Osteoblast (primary cell): ENCODE measurements around the gene CACNA1C. TPM values are rescaled to one million over a fixed set of nuclear protein-coding genes. Genes with fewer than 3 reads are reported as not detected.

Experiments used
- DNase-seq: peaks from one replicate; pipeline ENCODE4 v3.0.0; 2011; ENCODE audit warnings: low spot score, mixed read lengths; ENCODE audit not compliant: insufficient read length; ENCODE audit errors: missing footprints
- H2AFZ ChIP-seq: 2 replicates; pipeline ENCODE4 v1.6.0; 2011; ENCODE audit warnings: mild to moderate bottlenecking, low read length
- H3K27ac ChIP-seq: 2 replicates; pipeline ENCODE4 v1.5.1; 2011; ENCODE audit warnings: mild to moderate bottlenecking, low read depth, low read length, moderate library complexity
- H3K27me3 ChIP-seq: 2 replicates; pipeline ENCODE4 v1.6.0; 2012; ENCODE audit warnings: mild to moderate bottlenecking, control low read depth, inconsistent platforms, low read length, moderate library complexity; ENCODE audit not compliant: insufficient read depth
- H3K36me3 ChIP-seq: 2 replicates; pipeline ENCODE4 v1.5.1; 2011; ENCODE audit warnings: mild to moderate bottlenecking, low read length, control low read depth, moderate library complexity; ENCODE audit not compliant: insufficient read depth
- H3K4me1 ChIP-seq: 2 replicates; pipeline ENCODE4 v1.5.1; 2011; ENCODE audit warnings: mild to moderate bottlenecking, low read length, control low read depth, moderate library complexity; ENCODE audit not compliant: insufficient read depth
- H3K4me2 ChIP-seq: 2 replicates; pipeline ENCODE4 v1.6.0; 2011; ENCODE audit warnings: mild to moderate bottlenecking, low read length; ENCODE audit not compliant: insufficient read depth
- H3K4me3 ChIP-seq: fragments of 200-600 bp; sonication (generic); 3 replicates; pipeline ENCODE4 v1.5.1; 2012; ENCODE audit warnings: mild to moderate bottlenecking, low read length, inconsistent platforms; ENCODE audit not compliant: insufficient read depth
- H3K79me2 ChIP-seq: 2 replicates; pipeline ENCODE4 v1.6.0; 2012; ENCODE audit warnings: mild to moderate bottlenecking, low read length, control low read depth, inconsistent platforms; ENCODE audit not compliant: insufficient read depth
- H3K9me3 ChIP-seq: 2 replicates; pipeline ENCODE4 v1.5.1; 2011; ENCODE audit warnings: low read depth, low read length, control low read depth
- H4K20me1 ChIP-seq: 2 replicates; pipeline ENCODE4 v1.6.0; 2012; ENCODE audit warnings: mild to moderate bottlenecking, low read length, control low read depth; ENCODE audit not compliant: insufficient read depth
- CTCF ChIP-seq: IDR thresholded peaks from 2 replicates; pipeline ENCODE4 v1.5.1; 2011; ENCODE audit warnings: mild to moderate bottlenecking, low read depth, low read length, moderate library complexity; ENCODE audit errors: extremely low read depth
- total RNA-seq: library from RNA; depleted of rRNA; stranded (reverse); fragments of >200 nt; gene quantifications from 2 replicates; pipeline ENCODE4 v1.2.3, GENCODE V29; 2012

Gene CACNA1C
- total RNA-seq, 1 donor: 19.2 TPM

DNA sequence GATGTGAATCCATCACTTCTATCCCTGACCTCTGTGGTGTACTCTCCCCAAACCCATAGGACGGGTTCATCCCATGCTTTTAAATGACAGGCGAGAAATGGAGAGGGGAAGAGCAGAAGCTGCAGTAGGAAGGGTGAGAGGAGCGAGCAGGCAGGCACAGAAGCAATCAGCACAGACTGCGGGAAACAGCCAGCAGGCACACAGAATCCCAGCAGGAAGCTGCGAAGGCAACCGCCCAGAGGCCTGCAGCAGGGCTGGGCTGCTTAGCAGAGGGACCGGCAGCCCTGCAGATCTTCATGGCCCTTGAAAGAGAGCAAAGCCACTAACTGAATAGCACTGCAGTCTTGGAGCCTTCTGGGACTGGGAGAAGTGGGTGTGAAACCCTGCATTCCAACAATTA lies 455.0 kb downstream of the CACNA1C start:
- H3K27ac ChIP-seq: no peak overlapping the region
- DNase-seq: no peak
- no peaks in the 10 kb centered on the region for H3K9me3 ChIP-seq
- no peak overlapping the region for H3K4me3 ChIP-seq
- no peak overlapping the region for H2AFZ ChIP-seq
- H3K36me3 ChIP-seq: peaks cover 4% of the 10 kb centered on the region
- TF ChIP-seq CTCF: no peak
- no peaks in the 10 kb centered on the region for H4K20me1 ChIP-seq
- no peak overlapping the region for H3K4me2 ChIP-seq
- no peaks in the 10 kb centered on the region for H3K27me3 ChIP-seq
- no peaks in the 10 kb centered on the region for H3K4me1 ChIP-seq
- no peaks in the 10 kb centered on the region for H3K79me2 ChIP-seq

DNA sequence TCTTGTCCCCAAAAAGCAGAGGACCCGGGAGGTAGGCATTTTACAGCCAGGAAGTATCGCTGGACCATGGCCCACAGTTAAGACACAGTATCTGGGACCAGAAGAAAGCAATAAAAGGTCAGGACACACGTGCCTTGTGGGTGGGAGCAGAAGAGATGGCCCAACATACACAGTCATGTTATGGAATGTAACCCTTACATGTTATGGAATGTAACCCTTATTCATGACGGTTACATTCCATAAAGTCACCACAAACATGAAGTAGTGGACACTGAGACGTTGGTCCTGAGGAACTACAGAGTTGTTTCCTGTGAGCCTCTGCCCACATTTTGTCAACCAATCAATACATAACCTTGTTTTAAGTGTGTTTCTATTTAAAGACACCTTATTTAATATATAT lies 456.4 kb downstream of the CACNA1C start:
- Histone ChIP-seq H4K20me1 (no peaks in the 10 kb centered on the region), H3K36me3 (peaks cover 4% of the 10 kb centered on the region), H3K27me3 (no peaks in the 10 kb centered on the region), H3K27ac (no peak overlapping the region), H3K4me1 (no peaks in the 10 kb centered on the region), H3K79me2 (no peaks in the 10 kb centered on the region), H3K4me2 (no peak overlapping the region), H2AFZ (no peak overlapping the region), H3K4me3 (no peak overlapping the region), H3K9me3 (no peaks in the 10 kb centered on the region)
- TF ChIP-seq CTCF: no peak
- no peak for DNase-seq

GRCh38 chr12:2510045-2510444 lies 457.3 kb downstream of the CACNA1C start:
- Histone ChIP-seq H3K27me3 (no peaks in the 10 kb centered on the region), H3K36me3 (no peaks in the 10 kb centered on the region), H2AFZ (no peak overlapping the region), H3K79me2 (no peaks in the 10 kb centered on the region), H3K27ac (no peak overlapping the region), H3K4me2 (no peak overlapping the region), H3K4me3 (no peak overlapping the region), H4K20me1 (no peaks in the 10 kb centered on the region), H3K4me1 (no peaks in the 10 kb centered on the region), H3K9me3 (no peaks in the 10 kb centered on the region)
- no peak for DNase-seq
- no peak for TF ChIP-seq CTCF

DNA sequence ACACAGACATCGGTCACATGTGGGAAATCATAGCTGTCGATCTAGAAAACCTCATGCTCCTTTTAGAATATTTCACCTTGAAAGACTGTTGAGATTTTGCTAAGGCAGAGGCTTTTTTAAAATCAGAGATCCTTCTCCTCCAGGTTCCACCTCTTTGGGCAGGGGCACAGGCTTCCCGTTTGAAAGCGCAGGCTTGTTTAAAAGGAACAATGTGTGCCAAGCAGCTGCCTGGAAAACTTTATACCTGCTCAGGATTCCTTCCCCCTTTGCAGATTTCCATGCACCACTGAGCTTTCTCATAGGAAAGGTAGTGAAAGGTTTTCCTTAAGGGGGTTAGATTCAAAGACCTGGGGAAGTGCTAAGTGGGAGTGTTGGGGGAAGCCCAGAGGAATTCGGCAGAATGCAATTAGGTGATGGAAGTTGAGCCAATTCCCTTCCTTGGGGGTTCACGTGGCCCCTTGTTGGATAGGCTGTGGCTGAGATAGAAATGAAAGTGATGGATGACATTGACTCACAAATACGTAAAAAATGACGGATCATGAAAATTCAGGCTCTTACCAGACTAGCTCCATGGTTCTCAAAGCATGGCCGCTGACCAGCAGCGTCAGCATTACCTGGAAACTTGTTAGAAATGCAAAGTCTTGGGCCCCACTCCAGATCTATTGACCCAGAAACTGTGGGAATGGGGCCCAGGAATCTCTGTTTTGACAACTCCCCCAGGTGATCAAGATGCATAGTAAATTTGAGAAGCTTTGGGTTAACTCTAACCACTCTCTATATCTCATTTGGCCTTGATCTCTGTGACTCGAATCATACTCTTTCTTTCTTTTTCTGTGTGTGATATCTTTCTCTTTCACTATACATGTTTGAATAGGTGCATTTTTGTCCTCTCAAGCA lies 460.6 kb downstream of the CACNA1C start:
- H3K36me3 ChIP-seq: no peaks in the 10 kb centered on the region
- H3K4me2 ChIP-seq: no peak overlapping the region
- no peaks in the 10 kb centered on the region for H3K27me3 ChIP-seq
- no peaks in the 10 kb centered on the region for H3K9me3 ChIP-seq
- H3K27ac ChIP-seq: no peak overlapping the region
- no peak for TF ChIP-seq CTCF
- H3K4me1 ChIP-seq: no peaks in the 10 kb centered on the region
- H4K20me1 ChIP-seq: no peaks in the 10 kb centered on the region
- no peak for DNase-seq
- no peak overlapping the region for H2AFZ ChIP-seq
- no peak overlapping the region for H3K4me3 ChIP-seq
- H3K79me2 ChIP-seq: no peaks in the 10 kb centered on the region
